ENCODE results near the gene ZNF492. TPM values are rescaled to one million over a fixed set of nuclear protein-coding genes. Genes with fewer than 3 reads are reported as not detected.

The ZNF492 gene
- polyA plus RNA-seq, 1 donor from 2014 or later = not detected

DNA sequence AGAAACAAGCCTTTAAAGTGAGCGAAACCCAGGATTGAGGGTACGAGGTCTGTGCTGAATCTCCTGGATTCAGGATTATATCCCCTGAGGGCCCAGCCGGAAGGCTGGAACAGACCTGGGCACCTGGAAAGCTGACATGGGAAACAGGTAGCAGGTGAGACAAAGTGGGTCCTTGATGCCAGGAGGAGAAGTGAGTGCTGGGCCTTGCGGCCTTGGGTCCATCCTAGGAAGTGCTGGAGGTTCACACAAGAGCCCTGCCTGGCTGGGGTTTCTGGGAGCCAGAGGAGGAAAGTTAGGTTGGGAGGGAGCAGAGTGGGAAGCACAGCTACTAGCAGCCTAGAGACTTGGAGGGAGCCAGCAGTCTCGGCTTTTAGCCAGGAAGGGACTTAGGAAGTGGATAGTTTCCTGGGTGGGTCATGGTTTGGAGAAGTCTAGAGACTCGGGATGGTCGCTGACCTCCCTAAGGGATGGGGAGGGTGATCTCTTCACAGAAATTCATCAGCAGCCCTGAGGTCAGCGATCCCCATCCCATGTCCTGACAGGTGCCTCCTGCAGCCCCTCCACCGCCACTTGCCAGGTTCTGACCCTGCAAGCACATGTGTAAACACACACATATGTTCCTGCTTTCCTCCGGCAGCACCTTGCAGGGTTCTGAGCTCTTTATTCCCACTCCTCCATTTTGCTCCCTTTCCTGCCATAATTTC, 29.4 kb upstream of the ZNF492 start:
- peaks cover 31% of the 10 kb centered on the region for H3K9me3 ChIP-seq (ENCODE audit: low read length)

DNA sequence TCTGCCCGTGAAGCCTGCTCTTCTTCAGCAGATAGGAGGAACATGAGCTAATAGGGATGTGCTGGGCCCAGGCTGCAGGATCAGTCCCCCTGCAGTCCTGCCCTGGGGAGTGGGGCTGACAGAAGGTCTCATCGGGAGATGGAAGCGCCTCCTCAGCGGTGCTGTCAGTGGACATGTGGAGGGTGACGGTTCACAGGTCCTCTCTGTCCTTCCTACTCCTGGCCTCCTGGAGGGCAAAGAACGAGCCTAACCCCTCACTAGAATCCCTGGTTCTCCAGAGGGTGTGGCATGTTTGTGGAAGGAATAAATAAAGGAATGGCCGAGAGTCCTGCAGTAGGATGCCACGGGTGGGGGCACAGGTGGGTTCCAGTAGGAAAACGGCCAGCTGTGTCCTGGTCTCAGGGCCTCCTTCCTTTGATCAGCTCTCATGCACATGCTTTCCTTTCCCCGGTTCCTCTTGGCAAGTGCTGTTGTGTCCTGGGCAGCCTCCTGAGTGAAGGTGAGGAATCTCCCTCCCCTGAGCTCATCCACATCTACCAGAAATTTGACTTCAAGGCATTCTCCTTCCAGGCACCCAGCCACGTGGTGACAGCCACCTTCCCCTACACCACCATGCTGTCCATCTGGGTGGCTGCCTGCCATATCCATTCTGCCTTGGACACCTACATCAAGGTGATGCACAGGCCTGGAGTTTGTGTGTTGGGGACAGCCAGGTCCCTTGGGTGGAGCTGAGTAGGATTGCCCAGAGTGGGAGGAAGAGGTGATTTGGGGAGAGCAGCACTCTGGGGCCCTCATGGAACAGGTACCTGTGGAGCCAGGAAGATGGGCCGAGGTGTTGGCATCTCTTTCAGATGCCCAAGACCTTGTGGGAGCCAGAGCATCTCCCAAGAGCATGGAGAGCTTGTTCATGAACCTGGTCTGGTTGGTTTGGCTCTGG, 28.6 kb upstream of the ZNF492 start:
- H2AFZ ChIP-seq (ENCODE audit: low read depth, low read length) = no peak overlapping the region
- H3K4me2 ChIP-seq (ENCODE audit: low read length) = no peak overlapping the region
- H3K27ac ChIP-seq (ENCODE audit: low read length) = no peak overlapping the region
- no peaks in the 10 kb centered on the region for H3K9me2 ChIP-seq (ENCODE audit: insufficient read depth, low read length)
- no peak overlapping the region for H3K4me3 ChIP-seq (ENCODE audit: low read length)
- peaks cover 37% of the 10 kb centered on the region for H3K9me3 ChIP-seq (ENCODE audit: low read length)
- H3F3A ChIP-seq (ENCODE audit: insufficient read depth, low read length, poor library complexity, severe bottlenecking) = no peaks in the 10 kb centered on the region
- H3K36me3 ChIP-seq (ENCODE audit: insufficient read depth, low read length) = no peaks in the 10 kb centered on the region
- H3K79me2 ChIP-seq (replicated peaks; ENCODE audit: insufficient read depth, low read length) = no peaks in the 10 kb centered on the region
- no peaks in the 10 kb centered on the region for H4K20me1 ChIP-seq (ENCODE audit: insufficient read depth)
- no peaks in the 10 kb centered on the region for H3K27me3 ChIP-seq (ENCODE audit: insufficient read depth, low read depth, low read length)
- H3K9ac ChIP-seq (ENCODE audit: low read length) = no peak overlapping the region
- TF ChIP-seq CTCF (IDR thresholded peaks at IDR 0.05; ENCODE audit: poor library complexity, severe bottlenecking) (no peak), EZH2 (IDR thresholded peaks at IDR 0.05; ENCODE audit: borderline replicate concordance, insufficient read depth, low read length, poor library complexity, severe bottlenecking) (no peak), RAD21 (conservative IDR thresholded peaks at IDR 0.05) (no peak), MXI1 (conservative IDR thresholded peaks at IDR 0.05; ENCODE audit: poor library complexity, severe bottlenecking) (no peak)
- TF ChIP-seq, protein P1, sequence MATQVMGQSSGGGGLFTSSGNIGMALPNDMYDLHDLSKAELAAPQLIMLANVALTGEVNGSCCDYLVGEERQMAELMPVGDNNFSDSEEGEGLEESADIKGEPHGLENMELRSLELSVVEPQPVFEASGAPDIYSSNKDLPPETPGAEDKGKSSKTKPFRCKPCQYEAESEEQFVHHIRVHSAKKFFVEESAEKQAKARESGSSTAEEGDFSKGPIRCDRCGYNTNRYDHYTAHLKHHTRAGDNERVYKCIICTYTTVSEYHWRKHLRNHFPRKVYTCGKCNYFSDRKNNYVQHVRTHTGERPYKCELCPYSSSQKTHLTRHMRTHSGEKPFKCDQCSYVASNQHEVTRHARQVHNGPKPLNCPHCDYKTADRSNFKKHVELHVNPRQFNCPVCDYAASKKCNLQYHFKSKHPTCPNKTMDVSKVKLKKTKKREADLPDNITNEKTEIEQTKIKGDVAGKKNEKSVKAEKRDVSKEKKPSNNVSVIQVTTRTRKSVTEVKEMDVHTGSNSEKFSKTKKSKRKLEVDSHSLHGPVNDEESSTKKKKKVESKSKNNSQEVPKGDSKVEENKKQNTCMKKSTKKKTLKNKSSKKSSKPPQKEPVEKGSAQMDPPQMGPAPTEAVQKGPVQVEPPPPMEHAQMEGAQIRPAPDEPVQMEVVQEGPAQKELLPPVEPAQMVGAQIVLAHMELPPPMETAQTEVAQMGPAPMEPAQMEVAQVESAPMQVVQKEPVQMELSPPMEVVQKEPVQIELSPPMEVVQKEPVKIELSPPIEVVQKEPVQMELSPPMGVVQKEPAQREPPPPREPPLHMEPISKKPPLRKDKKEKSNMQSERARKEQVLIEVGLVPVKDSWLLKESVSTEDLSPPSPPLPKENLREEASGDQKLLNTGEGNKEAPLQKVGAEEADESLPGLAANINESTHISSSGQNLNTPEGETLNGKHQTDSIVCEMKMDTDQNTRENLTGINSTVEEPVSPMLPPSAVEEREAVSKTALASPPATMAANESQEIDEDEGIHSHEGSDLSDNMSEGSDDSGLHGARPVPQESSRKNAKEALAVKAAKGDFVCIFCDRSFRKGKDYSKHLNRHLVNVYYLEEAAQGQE (IDR thresholded peaks at IDR 0.05; ENCODE audit: borderline replicate concordance) = no peak

More for the DNA sequence above, 29.4 kb upstream of the ZNF492 start:
- Histone ChIP-seq H3K79me2 (replicated peaks; ENCODE audit: insufficient read depth, low read length) (no peaks in the 10 kb centered on the region), H3K27me3 (ENCODE audit: insufficient read depth, low read depth, low read length) (no peaks in the 10 kb centered on the region), H3K36me3 (ENCODE audit: insufficient read depth, low read length) (no peaks in the 10 kb centered on the region), H3K4me2 (ENCODE audit: low read length) (no peak overlapping the region), H3F3A (ENCODE audit: insufficient read depth, low read length, poor library complexity, severe bottlenecking) (no peaks in the 10 kb centered on the region), H2AFZ (ENCODE audit: low read depth, low read length) (no peak overlapping the region), H4K20me1 (ENCODE audit: insufficient read depth) (no peaks in the 10 kb centered on the region), H3K9ac (ENCODE audit: low read length) (no peak overlapping the region), H3K27ac (ENCODE audit: low read length) (no peak overlapping the region), H3K4me3 (ENCODE audit: low read length) (no peak overlapping the region), H3K9me2 (ENCODE audit: insufficient read depth, low read length) (no peaks in the 10 kb centered on the region)
- TF ChIP-seq, protein P1 (IDR thresholded peaks at IDR 0.05; ENCODE audit: borderline replicate concordance) = no peak
- no peak for TF ChIP-seq MXI1 (conservative IDR thresholded peaks at IDR 0.05; ENCODE audit: poor library complexity, severe bottlenecking)
- TF ChIP-seq SMC3 (conservative IDR thresholded peaks at IDR 0.05; ENCODE audit: poor library complexity) = no peak
- no peak for TF ChIP-seq EZH2 (IDR thresholded peaks at IDR 0.05; ENCODE audit: borderline replicate concordance, insufficient read depth, low read length, poor library complexity, severe bottlenecking)
- no peak for TF ChIP-seq EP300 (conservative IDR thresholded peaks at IDR 0.05; ENCODE audit: poor library complexity, severe bottlenecking)
- no peak for TF ChIP-seq POLR2AphosphoS5 (IDR thresholded peaks at IDR 0.05)
- TF ChIP-seq CTCF (IDR thresholded peaks at IDR 0.05; ENCODE audit: poor library complexity, severe bottlenecking) = no peak
- no peak for TF ChIP-seq RAD21 (conservative IDR thresholded peaks at IDR 0.05)
- no peak for TF ChIP-seq TAF1 (IDR thresholded peaks at IDR 0.05; ENCODE audit: low read depth)

Data from neural cell (in vitro differentiated cells).